ENCODE data around the gene PCDHB9. TPM values are rescaled to one million over a fixed set of nuclear protein-coding genes. Genes with fewer than 3 reads are reported as not detected.
A peak's percentile ranks its signal among the peaks of the same experiment; 100 is the strongest.
"Not testable (repeated sequence)": the region's sequence is repeated elsewhere in the genome, so short reads cannot be mapped to it uniquely, and the experiment has no call there.

The PCDHB9 gene
- polyA plus RNA-seq (2013, experiment 1 of 2; ENCODE audit: insufficient read length) = 0.75 TPM
- 0.96 TPM for polyA plus RNA-seq (2013, experiment 2 of 2; ENCODE audit: insufficient read length)

GRCh38 chr5:141186897-141187512 is at the start of gene PCDHB9:
Gene PCDHB9, plus strand, starts transcription at chr5:141187161. Its CDS starts 158 bp downstream, at chr5:141187319.
- DNase-seq = peak; percentile 20

GRCh38 chr5:141137346-141137745 is 49.6 kb upstream of the PCDHB9 start:
- not testable (repeated sequence) for DNase-seq

- peak; percentile 6 for DNase-seq
Observed at GRCh38 chr5:141149812-141150211, 37.1 kb upstream of the PCDHB9 start, which contains the start of gene PCDHB6. Gene PCDHB6, plus strand, starts transcription at chr5:141150057. Its CDS starts 201 bp downstream, at chr5:141150258.

GRCh38 chr5:141150224-141150992 is 36.6 kb upstream of the PCDHB9 start:
- no peak for DNase-seq

- DNase-seq = no peak
Observed at GRCh38 chr5:141150993-141151325, 36.0 kb upstream of the PCDHB9 start.

- DNase-seq = not testable (repeated sequence)
Observed at GRCh38 chr5:141151632-141152031, 35.3 kb upstream of the PCDHB9 start.

GRCh38 chr5:141152096-141152495 is 34.9 kb upstream of the PCDHB9 start:
- not testable (repeated sequence) for DNase-seq

GRCh38 chr5:141155540-141156374 is 31.2 kb upstream of the PCDHB9 start:
- DNase-seq = no peak

- DNase-seq = not testable (repeated sequence)
Observed at GRCh38 chr5:141157356-141157755, 29.6 kb upstream of the PCDHB9 start.

GRCh38 chr5:141157901-141158300 is 29.1 kb upstream of the PCDHB9 start:
- DNase-seq = not testable (repeated sequence)

GRCh38 chr5:141172381-141173204 is 14.4 kb upstream of the PCDHB9 start, which contains the start of gene PCDHB7:
Gene PCDHB7, plus strand, starts transcription at chr5:141172644. Its CDS starts 192 bp downstream, at chr5:141172836.
- peak; percentile 24 for DNase-seq

GRCh38 chr5:141174291-141175104 is 12.5 kb upstream of the PCDHB9 start:
- DNase-seq = not testable (repeated sequence)

GRCh38 chr5:141175933-141176332 is 11.0 kb upstream of the PCDHB9 start:
- no peak for DNase-seq

- DNase-seq = not testable (repeated sequence)
Observed at GRCh38 chr5:141177577-141178191, 9.3 kb upstream of the PCDHB9 start, which contains the start of gene PCDHB8. Gene PCDHB8, plus strand, starts transcription at chr5:141177790. Its CDS starts 245 bp downstream, at chr5:141178035.

- DNase-seq = not testable (repeated sequence)
Observed at GRCh38 chr5:141179371-141179770, 7.6 kb upstream of the PCDHB9 start.

- DNase-seq = not testable (repeated sequence)
Observed at GRCh38 chr5:141179876-141180275, 7.1 kb upstream of the PCDHB9 start.

- no peak for DNase-seq
Observed at GRCh38 chr5:141180313-141180712, 6.6 kb upstream of the PCDHB9 start.

GRCh38 chr5:141182248-141182647 is 4.7 kb upstream of the PCDHB9 start, which contains the start of gene PCDHB16:
Gene PCDHB16, plus strand, starts transcription at chr5:141182387. Its CDS starts 173 bp downstream, at chr5:141182560.
- peak; percentile 22 for DNase-seq

GRCh38 chr5:141184117-141184855 is 2.7 kb upstream of the PCDHB9 start:
- not testable (repeated sequence) for DNase-seq
